ENCODE data around the gene SLC12A6.

SLC12A6 gene

DNA sequence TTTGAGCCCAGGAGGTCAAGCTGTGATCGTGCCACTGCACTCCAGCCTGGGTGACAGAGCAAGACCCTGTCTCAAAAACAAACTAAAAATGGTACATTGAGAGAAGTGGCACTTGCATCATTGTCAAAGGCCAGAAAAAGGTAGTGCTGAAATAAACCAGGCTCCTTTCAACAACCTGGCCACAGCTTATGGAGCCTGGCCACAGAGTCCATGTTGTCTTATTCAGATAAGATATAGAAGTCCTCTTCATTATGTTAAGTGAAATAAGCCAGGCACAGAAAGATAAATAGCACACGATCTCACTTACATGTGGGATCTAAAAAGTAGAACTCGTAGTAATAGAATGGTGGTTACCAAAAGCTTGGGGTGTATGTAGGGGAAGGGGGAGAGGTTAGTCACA is 78.0 kb downstream of the SLC12A6 start:
- no peak for DNase-seq (ENCODE audit: low read depth, low spot score)

DNA sequence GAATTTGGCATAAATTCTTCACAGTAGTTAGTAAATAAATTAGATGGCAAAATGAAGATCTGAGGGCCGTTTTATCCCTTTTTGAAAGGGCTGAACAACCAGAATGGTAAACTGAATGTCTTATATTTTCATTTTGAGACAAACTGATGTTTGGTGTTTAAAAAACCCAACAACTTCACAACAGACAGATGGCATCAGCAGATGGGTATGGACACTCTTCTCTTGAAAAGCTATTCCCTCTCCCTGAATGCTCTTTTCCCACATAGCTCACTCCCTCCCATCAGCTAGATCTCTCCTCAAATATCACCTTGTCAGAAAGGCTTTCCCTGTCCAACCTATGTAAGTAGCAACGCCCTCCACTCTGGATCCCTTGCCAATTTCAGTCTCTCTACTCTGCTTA is 79.4 kb downstream of the SLC12A6 start:
- no peak for DNase-seq (ENCODE audit: low read depth, low spot score)

DNA sequence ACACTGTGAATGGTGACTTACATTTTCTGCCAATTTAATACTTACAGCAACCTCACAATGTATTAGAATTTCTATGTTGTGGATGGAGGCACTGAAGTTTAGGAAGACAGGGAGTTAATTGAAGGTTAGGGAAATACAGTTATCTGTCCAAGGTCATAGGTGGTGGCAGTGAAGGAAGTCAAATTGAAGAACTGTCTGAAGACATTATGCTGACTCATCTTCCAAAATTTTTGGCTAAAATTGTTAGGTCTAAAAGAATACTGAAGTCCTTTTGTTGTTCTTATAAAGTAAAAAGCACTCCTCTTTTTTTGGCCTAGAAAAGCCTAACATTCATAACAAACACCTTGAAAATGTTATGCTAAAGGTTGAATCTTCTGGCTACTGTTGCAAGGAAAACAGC is 85.0 kb downstream of the SLC12A6 start:
- DNase-seq (ENCODE audit: low read depth, low spot score) = no peak

DNA sequence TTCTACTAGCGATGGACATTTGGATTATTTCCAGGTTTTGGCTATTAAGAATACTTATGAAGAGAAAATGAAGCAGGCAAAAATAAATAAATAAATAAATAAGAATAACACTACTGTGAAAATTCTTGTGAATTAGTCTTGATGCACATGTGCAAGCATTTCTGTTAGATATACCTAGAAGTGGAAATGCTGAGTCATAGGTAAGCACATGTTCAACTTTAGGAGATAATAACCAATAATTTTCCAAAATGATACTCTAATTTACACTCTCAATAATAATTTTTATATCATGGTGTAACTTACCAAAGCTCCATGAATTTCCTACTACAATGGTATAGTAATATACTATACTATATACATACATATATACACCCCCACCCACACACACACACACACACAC is 89.4 kb downstream of the SLC12A6 start:
- DNase-seq (ENCODE audit: low read depth, low spot score) = no peak

DNA sequence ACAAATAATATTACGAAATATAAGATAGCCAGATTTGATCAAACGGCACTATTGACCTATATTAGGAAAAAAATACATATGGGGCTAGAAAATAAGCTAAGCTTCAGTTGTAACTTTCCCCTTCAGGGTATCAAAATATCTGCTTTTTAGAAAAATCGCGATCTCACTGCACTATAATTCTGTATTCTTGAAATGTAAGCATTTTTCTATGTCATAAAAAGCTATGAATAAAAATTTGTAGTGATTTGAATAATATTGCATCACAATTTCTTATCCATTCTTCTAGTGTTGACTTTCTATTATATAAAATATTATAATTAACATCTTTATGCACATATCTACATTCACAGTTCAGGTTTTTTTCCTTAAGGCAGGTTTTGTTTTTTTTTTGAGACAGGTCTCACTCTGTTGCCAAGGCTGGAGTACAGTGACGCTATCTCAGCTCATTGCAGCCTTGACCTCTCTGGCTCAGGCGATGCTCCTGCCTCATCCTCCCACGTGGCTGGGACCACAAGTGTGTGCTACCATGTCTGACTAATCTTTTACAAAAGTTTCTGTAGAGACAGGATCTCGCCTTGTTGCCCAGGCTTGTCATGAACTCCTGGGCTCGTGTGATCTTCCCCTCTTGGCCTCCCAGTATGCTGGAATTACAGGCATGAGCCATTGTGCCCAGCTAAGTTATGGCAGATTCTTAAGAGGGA is 91.2 kb downstream of the SLC12A6 start:
- DNase-seq (ENCODE audit: low read depth, low spot score) = no peak

DNA sequence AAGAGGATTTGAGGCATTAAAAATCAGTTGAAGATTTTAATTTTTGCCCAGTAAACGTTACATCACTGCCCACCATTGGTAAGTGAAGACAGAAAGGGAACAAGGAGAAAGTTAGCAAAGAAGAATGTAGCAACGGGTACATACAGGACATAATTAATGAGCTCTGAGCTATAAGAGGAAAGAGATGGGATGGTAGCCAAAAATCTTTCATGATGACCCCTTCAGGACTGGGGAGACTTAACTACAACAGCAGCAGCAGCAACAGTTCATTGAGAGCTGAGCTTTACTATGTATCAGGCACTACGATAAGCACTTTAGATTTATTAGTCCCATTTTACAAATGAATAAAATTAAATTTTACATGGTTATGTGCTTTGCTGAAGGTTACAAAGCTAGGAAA is 94.4 kb downstream of the SLC12A6 start:
- DNase-seq (ENCODE audit: low read depth, low spot score) = no peak

DNA sequence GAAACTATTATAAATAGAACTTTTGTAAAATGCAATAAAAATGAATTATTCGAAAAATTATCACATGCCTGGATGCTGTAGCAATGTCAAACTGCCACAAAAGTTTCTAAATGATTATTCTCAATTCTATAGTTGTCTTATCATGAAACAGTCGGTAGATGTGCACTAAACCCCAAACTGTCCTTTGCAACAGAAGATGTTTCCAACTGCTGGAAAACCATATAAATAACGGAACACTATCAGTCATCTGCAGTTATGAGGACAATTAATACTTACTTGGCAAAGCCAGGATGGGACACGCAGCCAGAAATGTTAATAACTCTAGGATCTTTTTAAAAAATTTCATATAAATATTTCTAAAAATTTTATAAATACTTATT is 95.3 kb downstream of the SLC12A6 start:
- no peak for DNase-seq (ENCODE audit: low read depth, low spot score)

DNA sequence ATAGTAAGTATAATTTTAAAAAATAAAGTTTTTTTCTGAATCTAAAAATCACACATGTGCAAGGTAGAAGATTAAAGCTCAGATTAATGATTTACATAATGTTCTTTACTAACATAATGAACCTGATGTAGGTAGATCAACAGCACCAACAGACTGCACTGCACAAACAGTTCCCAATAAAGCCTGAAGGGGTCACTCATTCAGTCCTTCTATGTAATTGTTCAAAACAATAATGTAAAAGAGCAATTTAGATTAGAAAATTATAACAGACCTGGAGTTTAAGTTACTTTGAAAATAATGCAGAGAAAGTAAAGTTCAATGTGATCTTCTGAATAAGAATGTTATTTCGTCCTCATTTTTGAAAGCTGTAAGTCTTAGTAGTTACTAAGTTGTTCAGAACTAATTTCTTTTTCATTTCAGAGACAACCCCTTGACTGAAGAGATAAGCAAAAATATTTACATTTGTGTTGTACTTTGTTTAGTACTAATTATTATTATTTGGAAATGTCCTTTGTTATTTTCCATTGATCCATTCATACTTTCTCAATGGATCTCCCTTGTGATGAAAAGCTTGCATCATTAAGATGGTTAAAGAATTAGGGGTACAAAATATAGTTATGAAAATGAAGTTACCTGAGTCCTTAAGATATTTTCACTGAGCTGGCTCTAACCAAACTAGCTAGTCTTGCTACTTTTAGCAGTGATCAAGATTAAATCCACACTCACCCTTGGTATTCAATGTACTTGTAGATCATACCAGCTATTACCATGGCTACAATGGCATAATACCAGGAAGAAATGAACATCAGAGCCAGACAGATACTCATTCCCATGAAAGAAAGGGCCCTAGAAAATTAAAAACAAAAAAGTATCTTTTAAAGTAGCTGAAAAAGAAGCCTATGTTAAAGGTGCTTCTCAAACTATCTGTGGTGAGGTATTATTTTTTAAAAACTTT is 95.9 kb downstream of the SLC12A6 start:
- DNase-seq (ENCODE audit: low read depth, low spot score) = peak; percentile 3

DNA sequence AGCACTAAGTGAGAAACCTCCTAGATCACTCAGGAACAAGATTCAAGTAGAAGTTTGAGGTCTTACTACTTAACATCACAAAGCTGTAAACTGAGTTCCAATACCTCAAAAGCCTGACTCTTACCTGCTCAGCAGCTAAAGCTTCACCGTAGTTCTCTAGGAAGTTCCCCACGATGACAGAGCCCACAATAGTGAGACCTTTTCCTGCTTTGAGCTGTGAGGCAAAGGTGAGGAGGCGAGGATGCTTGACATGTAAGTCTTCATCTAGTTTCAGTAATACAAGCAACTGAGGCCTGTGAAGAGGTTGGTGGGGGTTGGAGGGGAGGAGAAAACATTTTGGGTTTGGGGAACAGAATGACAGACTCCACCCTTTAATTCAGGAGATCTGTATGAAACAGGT is 97.0 kb downstream of the SLC12A6 start:
- DNase-seq (ENCODE audit: low read depth, low spot score) = no peak

DNA sequence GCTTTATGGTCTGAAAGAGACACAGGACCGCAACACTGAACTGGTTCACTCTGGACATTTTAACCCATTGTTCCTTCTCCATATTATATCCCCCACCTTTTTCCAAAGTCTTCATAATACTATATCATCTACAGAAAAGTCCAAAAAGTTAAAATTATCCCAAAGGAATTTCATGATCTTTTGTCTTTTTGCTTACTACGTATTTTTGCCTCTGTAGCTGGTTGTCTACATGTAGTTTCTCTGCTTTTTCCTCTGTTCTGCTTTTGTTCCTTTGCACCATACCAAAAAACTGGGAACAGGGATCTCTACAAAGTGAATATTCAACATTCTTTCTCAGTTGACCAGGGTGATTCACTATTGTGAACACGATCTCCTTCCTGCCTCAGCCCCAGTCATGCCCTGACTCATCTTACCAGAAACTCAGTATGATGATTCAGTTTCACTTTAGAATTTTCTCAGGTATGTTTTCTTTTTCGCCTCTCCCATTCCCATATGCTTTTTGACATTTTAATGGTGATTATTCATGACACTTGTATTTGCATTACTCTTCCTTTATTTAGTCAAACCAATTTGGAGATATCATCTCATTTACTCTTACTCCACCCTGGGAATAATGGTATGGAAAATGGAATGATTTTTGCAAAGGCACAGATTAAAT is 98.3 kb downstream of the SLC12A6 start:
- peak; percentile 12 for DNase-seq (ENCODE audit: low read depth, low spot score)

DNA sequence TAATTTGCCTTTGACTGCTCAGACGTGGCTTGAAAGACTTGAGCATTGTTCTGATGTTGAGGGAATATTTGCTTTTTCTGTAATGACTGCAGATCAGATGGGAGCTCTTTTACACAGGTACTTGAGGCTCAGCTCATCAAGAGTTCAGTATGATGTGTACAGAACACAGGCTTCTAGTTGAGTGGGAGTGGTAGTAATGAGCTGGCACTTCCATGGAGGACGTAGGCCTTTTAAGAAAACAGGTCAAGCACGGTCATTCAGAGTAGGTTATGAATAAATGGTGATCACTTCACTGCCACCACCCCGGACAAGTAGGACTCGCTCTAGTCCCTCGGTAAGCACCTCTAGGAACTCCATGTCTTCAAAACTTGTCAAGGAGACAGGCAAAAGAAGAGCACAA is 104.0 kb downstream of the SLC12A6 start:
- DNase-seq (ENCODE audit: low read depth, low spot score) = no peak

DNA sequence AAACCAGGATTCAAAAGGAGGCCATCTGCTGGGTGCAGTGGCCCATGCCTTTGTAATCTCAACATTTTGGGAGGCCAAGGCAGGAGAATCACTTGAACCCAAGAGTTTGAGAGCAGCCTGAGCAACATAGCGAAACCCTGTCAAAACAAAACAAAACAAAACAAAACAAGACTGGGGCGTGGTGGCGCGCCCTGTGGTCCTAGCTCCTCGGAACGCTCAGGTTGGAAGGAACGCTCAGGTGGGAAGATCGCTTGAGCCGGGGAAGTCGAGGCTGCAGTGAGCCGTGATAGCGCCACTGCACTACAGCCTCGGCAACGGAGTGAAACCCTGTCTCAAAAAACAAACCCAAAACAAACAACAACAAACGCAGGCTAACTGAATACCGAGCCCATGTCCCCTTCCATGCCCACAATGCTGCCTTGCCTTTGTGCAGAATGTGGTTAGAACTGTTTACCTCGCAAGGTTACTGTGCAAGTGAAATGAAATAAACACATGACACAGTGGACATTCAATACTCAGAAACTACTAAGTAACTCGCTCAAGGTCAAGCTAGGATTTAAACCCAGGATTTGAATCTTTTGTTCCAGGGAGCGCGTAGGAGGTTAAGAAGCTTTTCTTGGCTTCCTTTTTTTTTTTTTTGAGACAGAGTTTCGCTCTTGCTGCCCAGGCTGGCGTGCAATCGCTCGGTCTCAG is 113.5 kb downstream of the SLC12A6 start:
- DNase-seq (ENCODE audit: low read depth, low spot score) = no peak

DNA sequence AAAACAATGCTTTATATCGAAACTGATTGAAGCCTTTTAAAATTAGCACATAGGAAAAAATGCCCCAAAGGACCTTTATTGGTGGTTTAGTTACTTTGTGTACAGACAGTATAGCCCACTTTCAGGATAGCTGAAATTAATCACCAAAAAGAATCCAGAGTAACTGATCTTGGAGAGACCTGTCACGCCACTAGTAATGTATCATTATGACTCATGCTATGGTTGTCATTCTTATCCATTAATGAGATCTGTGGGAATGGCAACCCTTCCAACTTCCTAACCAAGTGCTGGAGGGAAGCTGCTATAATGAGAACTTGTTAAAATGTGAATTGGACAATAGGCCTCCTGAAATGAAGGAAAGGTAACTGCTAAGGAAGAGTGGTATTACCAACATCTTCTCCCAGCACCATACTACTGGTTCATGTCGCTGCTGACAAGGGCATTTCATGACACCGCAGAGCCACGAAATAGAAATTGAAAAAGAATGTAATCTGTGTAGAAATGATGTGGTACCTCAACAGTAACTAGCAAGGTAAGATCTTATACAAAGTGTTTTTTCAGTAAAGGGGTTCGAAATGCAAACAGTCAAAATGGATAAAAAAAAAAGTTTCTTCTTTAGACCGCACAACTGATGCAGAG is 119.9 kb downstream of the SLC12A6 start:
- DNase-seq (ENCODE audit: low read depth, low spot score) = no peak

DNA sequence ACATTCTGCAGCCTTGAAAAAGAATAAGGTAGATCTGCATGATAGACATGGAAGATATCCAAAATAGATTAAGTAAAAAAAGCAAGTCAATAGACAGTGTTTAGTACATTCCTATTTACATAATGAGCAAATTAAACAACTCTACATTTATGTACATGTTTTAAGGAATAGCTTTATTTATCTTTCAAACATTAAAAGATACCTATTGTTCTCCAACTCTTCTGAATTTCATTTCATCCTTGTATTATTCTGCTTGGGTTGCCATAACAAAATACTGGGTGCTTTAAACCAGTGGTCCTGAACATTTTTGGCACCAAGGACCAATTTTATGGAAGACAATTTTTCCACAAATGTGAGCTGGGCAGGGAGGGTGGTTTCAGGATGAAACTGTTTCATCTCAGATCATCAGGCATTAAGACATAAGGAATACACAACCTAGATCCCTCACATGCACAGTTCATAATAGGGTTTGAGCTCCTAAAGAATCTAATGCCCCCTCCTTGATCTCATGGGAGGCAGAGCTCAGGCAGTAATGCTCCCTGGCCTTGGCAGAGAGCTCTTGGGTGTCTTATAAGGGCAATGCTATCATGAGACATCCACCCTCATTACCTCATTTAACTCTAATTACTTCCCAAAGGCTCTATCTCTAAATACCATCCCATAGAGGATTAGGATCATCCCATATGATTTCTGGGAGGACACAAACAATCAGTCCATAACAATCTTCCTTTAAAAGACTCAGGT is 120.9 kb downstream of the SLC12A6 start:
- DNase-seq (ENCODE audit: low read depth, low spot score) = no peak

DNA sequence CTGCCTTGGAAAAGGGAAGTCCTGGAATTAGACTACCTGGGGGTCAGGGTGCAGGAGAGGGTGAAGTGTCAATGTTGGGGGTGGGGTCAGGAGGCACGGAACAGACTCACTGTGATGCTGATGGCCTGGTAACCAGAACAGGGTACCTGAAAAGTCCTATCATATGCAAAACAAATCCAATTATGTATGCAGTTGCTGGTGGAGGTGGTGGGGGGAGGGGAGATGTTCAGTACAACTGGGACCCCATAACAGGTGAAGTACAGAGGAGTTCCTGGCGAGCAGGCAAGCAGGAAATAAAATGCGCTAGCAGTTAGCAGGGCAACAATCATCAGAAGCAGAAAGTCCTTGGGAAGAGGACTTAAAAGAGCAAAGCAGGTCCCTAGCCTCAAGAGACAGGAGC is 123.4 kb downstream of the SLC12A6 start:
- no peak for DNase-seq (ENCODE audit: low read depth, low spot score)

DNA sequence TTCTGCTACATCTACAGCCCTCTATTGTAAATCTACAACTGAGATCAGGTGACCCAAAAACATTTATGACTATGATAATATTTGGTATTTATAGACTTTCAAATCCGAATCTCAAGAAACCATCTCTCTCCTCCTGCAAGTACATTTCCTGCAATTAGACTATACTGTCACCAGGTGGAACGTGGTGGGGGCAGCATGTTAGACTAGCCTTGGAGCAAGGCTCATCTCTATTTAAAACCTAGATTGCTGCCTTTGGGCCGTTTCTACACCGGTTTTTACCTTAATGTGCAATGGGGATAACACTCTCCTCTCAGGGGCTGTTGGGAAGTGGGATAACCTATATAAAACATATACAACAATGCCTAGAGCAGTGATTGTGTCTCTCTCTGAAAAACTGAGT is 123.9 kb downstream of the SLC12A6 start:
- no peak for DNase-seq (ENCODE audit: low read depth, low spot score)

DNA sequence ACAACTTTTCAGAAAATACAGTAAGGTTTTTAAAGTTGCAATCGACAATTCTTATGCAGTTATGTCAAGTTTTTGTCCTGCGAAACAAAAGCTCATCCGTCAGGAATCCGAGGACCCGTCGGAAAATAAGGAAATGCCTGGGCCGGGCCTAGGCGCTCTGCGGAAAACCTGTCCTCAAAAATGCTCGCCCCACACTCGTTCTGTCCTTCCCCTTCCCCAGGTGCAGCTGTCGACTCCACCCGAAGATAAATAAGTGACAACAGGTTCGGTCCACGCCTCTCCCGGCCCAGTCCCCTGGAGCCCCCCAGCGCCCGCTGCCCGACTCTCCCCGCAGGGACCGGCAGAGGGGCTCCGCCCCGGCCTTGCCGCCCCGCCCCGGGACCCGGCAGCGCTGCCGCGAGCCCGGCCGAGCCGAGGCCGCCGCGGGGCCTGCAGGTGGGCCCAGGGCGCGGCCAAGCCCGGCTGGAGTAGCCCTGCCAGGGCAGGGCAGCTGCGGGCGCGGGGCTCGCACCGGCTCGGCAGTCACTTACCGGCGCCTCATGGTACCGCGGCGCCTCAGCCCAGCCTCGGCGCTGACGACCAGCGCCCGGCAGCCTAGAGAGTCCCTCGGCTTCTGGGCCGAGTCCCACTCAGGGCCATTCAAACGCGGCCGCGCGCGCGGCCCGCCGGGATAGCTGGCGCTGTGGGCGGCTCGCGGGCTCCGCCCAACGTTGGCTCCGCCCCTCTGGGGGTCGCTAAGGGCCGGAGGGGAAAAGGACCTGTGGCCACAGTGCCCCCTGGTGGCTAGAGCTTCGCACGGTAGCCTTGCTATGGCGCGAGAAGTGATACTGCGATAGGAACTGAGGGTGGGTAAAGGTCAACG is 127.9 kb downstream of the SLC12A6 start, which contains the start of gene KATNBL1:
Gene KATNBL1, minus strand, starts transcription at position 676 of the 862 bp plus-strand sequence. CDS start 46,420 bp downstream, outside the sequence.
- DNase-seq (ENCODE audit: low read depth, low spot score) = peak; percentile 85

DNA sequence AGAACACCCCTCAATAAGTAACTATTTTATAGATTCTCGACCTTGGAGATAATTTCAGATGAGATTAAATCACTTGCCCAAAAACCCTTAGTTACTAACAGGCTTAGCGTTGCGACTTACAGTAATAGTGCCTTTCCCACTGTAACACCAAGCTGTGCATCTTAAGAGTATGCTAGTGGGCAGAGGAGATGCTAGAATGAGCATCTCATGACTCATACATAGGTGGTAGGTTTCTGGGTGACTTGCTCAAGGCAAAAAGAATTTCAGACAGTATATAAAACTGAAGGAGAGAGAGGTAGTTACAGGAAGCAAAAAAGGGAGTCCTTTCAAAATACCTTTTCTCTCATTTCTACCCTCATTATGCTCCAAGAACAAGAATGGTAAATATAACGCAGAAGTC is 131.6 kb downstream of the SLC12A6 start:
- DNase-seq (ENCODE audit: low read depth, low spot score) = no peak

DNA sequence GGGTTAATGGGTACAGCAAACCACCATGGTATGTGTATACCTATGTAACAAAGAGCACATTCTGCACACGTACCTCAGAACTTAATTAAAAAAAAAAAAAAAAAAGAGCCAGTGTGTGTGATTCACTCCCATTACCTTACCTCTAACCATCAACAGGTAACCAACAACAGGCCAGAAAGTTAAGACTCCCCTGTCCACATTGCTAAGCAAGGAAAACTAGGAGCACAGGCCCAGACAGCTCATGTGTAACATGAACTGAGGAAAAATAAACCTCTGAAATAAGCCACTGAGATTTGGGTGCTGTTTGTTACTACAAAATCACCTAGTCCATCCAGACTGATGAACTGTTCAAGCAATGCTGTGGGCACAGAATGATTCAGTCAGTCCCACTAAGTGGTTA is 133.6 kb downstream of the SLC12A6 start:
- no peak for DNase-seq (ENCODE audit: low read depth, low spot score)

DNA sequence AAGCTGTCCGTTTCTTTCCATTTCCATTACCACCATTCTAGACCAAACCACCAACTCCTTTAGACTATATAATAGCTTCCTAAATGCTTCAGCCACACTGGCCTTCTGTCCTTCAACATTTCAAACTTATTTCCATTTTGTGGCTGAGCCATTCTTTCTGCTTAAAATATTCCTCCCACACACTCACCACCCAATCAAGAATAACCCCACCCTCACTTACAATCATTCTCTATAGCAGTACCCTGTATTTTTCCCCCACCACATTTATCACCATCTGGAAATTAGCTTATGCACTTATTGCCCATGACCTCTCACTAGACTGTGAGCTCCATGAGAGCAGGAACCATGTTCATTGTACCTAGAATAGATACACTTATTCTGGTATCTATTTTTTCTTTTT is 134.3 kb downstream of the SLC12A6 start:
- no peak for DNase-seq (ENCODE audit: low read depth, low spot score)
